HL-60/S4 (cell line): Measurements from ENCODE around the gene SAMD4A.

ENCODE experiments used
- in situ Hi-C: fragments of 300-500 bp; cut with MboI; formaldehyde crosslinking; loops from 2 replicates; pipeline ENCODE4 v1.14.3; 2022; ENCODE audit warnings: low sequenced_read_pairs

Gene SAMD4A

GRCh38 chr14:54697803-54698202, 130.9 kb downstream of the SAMD4A start:
- in situ Hi-C loops, result no loop called here

- in situ Hi-C loops, result no loop called here
Observed at GRCh38 chr14:54698501-54698900, 131.6 kb downstream of the SAMD4A start.

DNA sequence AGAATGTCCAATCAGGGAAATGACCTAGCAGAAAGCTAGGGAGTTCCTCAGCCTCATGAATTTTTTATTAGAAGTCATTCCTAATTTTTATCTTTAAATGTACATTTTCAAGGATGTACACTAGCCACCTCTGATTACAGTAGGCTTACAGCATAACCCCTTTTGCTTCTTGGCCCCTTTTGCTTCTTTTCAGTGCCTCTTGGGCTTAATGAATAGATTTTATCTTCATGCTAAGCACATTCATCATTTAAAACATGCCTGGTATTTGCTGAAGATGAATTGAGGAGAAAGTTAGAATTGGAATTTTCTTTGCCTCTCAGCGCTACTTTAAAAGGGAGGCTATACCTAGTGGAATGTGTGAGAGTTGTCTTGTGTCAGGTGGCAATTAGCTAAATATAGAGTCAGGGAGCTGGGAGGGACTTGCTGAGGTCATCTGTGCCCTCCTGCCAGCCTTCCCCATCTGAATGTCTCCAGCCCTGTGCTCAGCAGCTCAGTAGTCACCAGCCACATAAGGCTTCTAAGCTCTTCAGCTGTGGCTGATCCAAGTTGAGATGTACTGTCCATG, 132.1 kb downstream of the SAMD4A start:
- in situ Hi-C loops, result no loop called here

- in situ Hi-C loops, result no loop called here
Observed at GRCh38 chr14:54699735-54700134, 132.8 kb downstream of the SAMD4A start.

DNA sequence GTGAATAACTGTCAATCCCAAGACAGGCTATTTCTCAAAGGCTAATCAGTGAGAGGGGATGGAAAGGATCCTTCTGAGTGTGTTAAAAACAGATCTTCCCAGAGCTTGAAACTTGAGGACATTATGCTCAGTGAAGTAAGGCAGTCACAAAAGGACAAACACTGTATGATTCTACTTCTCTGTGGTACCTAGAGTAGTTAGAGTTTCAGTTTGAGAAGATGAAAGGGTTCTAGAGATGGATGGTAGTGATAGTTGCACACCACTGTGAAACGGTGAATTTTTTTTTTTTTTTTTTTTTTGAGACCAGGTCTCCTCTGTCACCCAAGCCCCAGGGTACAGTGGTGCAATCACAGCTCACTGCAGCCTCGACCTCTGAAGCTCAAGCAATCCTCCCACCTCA, 133.8 kb downstream of the SAMD4A start:
- in situ Hi-C loops, result no loop called here

- in situ Hi-C loops, result no loop called here
Observed at GRCh38 chr14:54702014-54702491, 135.1 kb downstream of the SAMD4A start.

GRCh38 chr14:54702492-54702891, 135.6 kb downstream of the SAMD4A start:
- in situ Hi-C loops, result no loop called here

DNA sequence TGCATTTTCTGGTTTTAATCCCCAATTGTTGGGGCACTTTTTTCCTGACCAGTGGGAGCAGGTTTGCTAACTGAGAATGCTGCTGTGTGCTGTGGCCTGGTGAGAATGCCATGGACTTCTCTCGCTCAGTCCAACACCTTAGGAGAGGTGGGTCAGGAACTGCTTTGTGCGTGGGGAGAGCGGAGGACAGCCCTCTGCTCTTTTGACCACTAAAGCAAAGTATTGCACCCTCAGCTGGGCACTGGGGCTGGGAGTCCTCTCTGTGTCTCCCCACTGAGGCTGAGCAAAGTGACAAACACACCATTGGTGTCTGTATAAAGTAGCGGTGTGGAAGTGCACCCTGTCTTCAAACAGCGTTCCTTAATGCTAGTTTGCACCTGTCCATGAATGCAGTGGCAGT, 136.2 kb downstream of the SAMD4A start:
- in situ Hi-C loops, result no loop called here

GRCh38 chr14:54703724-54704123, 136.8 kb downstream of the SAMD4A start:
- in situ Hi-C loops, result no loop called here

GRCh38 chr14:54704768-54705167, 137.8 kb downstream of the SAMD4A start:
- in situ Hi-C loops, result no loop called here

GRCh38 chr14:54706769-54707168, 139.8 kb downstream of the SAMD4A start:
- in situ Hi-C loops, result no loop called here

DNA sequence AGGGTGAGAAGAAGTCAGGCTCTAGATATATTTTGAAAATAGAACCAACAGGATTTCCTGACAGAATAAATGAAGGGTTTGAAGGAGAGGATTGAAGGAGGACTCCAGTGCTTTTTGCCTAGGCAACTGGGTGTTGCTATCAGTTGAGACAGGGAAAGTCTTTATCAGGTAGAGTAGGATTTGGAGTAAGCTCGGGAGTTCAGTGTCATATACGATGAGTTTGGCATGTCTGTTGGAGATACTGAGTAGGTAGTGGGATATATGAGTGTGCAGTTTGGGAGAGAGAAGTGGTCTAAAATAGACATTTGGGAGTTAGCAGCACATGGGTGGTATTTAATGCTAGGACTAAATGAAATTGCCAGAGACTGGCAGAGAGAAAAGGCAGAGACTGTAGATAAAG, 141.2 kb downstream of the SAMD4A start:
- in situ Hi-C loops, result no loop called here

- in situ Hi-C loops, result no loop called here
Observed at GRCh38 chr14:54708982-54709381, 142.1 kb downstream of the SAMD4A start.

DNA sequence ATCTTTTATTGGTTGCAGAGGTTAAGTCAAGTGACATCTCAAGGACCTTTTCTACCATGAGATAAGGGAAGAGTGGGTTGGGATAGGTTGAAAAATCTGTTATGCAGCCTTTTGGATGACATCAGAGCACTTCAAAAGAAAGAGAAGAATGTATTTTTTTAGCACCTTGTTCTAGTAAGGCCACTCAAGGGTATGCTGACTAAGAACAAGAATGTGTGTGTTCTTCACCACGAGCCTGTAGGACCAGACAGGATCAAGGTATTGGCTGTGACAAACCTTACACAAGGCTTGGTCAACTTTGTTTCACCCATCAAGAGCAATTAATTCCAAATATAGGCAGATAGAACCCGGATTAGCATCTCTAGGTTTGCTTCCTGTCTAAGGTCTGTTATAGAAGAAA, 142.5 kb downstream of the SAMD4A start:
- in situ Hi-C loops, result no loop called here

DNA sequence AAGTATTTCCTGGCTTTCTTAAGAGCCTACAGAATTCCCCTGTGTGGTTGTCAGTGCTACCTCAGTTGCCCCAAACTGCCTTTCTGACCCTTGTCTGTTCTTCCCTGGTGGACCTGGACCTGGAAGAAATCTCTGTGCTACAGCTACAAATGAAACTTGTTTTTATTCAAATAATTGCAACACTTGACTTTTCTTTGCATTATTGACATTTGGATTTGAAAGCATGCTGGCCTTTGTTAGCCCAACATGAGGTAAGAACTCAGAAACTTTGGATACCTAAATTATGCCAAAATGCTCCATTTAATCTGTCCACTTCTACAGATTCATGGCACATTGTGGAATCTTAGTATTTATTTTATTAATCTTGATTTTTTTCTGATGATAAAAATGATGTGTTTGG, 142.9 kb downstream of the SAMD4A start:
- in situ Hi-C loops, result no loop called here

- in situ Hi-C loops, result no loop called here
Observed at GRCh38 chr14:54711312-54711711, 144.4 kb downstream of the SAMD4A start.

- in situ Hi-C loops, result no loop called here
Observed at GRCh38 chr14:54711812-54712464, 145.0 kb downstream of the SAMD4A start.

- in situ Hi-C loops, result no loop called here
Observed at GRCh38 chr14:54712465-54713200, 145.7 kb downstream of the SAMD4A start.

DNA sequence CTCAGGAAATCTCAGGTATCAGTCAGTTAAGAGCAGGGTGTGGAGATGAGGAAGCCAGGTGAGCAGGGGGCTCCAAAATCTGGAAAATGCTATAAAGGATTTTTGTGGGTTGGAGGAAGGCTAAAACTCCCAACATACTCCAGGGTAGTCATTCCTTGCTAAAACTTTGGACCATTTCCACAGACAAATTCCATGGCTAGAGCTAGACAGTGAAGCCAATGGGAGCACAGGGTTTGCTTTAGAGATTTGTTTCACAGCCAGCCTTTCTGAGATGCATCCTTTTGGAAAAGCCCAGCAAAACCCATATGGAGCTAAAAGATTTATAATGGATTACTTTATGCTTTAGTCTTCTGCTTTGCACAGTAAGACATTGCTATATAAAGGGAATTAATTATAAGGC, 146.5 kb downstream of the SAMD4A start:
- in situ Hi-C loops, result no loop called here

GRCh38 chr14:54715239-54715638, 148.3 kb downstream of the SAMD4A start:
- in situ Hi-C loops, result no loop called here

- in situ Hi-C loops, result no loop called here
Observed at GRCh38 chr14:54715811-54716210, 148.9 kb downstream of the SAMD4A start.

DNA sequence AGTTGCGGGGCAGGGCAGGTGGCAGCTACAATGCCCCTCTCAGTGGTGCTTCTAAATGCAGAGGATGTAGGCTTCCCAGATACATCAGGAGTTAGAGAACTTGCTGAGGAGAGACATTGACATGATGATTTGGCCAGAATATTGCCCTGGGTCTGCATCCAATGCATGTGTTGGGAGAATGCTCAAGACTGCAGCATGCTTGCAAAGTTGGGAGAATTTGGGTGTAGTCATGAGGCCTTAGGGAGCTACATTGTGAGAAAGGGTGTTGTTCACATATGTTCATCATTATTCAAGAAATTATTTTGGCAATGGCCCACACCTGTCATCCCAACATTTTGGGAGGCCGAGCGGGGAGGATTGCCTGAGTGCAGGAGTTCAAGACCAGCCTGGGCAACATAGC, 149.9 kb downstream of the SAMD4A start:
- in situ Hi-C loops, result no loop called here
